ENCODE data around the gene BCL2A1.
A peak's percentile ranks its signal among the peaks of the same experiment; 100 is the strongest.
"Not testable (repeated sequence)": the region's sequence is repeated elsewhere in the genome, so short reads cannot be mapped to it uniquely, and the experiment has no call there.

The BCL2A1 gene

DNA sequence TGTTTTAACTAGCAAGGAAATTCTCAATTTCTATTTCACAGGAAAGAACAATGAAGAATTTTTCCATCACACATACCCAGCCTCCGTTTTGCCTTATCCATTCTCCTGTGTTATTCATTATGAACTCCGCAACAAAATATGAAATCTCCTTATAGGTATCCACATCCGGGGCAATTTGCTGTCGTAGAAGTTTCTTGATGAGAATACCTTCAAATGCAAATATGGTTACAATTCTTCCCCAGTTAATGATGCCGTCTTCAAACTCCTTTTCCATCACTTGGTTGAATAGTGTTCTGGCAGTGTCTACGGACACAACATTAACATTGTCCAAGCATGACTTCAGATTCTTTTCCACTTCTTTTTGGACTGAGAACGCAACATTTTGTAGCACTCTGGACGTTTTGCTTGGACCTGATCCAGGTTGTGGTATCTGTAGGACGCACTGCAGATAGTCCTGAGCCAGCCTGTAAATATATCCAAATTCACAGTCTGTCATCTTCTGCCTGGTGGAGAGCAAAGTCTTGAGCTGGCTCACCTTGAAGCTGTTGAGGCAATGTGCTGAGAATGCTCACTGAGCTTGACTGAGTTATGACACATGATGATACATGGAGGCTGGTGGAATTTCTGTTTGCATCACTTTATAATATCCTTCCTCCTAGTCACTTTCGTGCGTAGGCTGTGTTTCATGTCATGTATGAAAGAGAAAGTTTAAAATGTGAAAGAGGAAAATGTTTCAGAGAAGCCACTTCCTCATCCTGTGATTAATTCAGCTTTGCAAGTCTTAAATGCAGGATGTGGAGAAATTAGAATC lies at the start of gene BCL2A1:
TSS of gene BCL2A1 (minus strand) at position 573 of the 811 bp plus-strand sequence. CDS start at position 496, 77 bp downstream.
- TF ChIP-seq CTCF (conservative IDR thresholded peaks at IDR 0.05; ENCODE audit: low read length) = no peak
- H3K4me3 ChIP-seq (ENCODE audit: low read length) = peak within 1 kb of the TSS; percentile 7
- DNase-seq (ENCODE audit: low read depth) = peak; percentile 83

GRCh38 chr15:80020731-80021130 lies 49.7 kb upstream of the BCL2A1 start:
- no peak for DNase-seq (ENCODE audit: low read depth)
- H3K4me3 ChIP-seq (ENCODE audit: low read length) = no peak overlapping the region
- TF ChIP-seq CTCF (conservative IDR thresholded peaks at IDR 0.05; ENCODE audit: low read length) = no peak

- not testable (repeated sequence) for H3K4me3 ChIP-seq (ENCODE audit: low read length); DNase-seq (ENCODE audit: low read depth)
These were observed 49.2 kb upstream of the BCL2A1 start for GRCh38 chr15:80020149-80020548.

DNA sequence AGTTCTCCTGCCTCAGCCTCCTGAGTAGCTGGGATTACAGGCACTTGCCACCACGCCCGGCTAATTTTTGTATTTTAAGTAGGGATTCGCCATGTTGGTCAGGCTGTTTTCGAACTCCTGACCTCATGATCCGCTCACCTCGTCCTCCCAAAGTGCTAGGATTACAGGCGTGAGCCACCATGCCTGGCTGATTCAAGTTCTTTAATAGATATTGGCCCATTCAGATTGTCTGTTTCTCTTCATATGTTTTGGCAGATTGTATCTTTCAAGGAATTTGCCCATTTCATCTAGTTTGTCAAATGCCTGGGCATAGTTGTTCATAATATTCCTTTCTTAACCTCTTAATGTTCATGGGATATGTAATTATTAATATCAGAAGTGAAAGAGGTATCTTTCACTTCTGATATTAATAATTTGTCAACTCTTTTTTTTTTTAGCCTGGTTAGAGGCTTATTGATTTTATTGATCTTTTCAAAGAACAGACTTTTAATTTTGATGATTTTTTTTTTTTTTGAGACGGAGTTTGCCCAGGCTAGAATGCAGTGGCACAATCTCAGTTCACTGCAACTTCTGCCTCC lies 48.3 kb upstream of the BCL2A1 start:
- no peak for DNase-seq (ENCODE audit: low read depth)
- no peak overlapping the region for H3K4me3 ChIP-seq (ENCODE audit: low read length)
- TF ChIP-seq CTCF (conservative IDR thresholded peaks at IDR 0.05; ENCODE audit: low read length) = no peak

DNA sequence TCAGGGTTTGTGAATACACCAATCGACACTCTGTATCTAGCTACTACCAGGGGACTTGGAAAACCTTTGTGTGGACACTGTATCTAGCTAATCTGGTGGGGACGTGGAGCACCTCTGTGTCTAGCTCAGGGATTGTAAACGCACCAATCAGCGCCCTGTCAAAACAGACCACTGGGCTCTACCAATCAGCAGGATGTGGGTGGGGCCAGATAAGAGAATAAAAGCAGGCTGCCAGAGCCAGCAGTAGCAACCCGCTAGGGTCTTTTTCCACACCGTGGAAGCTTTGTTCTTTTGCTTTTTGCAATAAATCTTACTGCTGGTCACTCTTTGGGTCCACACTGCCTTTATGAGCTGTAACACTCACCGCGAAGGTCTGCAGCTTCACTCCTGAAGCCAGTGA lies 46.1 kb upstream of the BCL2A1 start:
- H3K4me3 ChIP-seq (ENCODE audit: low read length); DNase-seq (ENCODE audit: low read depth): not testable (repeated sequence)

- not testable (repeated sequence) for H3K4me3 ChIP-seq (ENCODE audit: low read length); DNase-seq (ENCODE audit: low read depth)
These were observed 45.5 kb upstream of the BCL2A1 start for GRCh38 chr15:80016506-80016905.

GRCh38 chr15:80015156-80015555 lies 44.2 kb upstream of the BCL2A1 start:
- no peak overlapping the region for H3K4me3 ChIP-seq (ENCODE audit: low read length)
- no peak for DNase-seq (ENCODE audit: low read depth)
- TF ChIP-seq CTCF (conservative IDR thresholded peaks at IDR 0.05; ENCODE audit: low read length) = no peak

DNA sequence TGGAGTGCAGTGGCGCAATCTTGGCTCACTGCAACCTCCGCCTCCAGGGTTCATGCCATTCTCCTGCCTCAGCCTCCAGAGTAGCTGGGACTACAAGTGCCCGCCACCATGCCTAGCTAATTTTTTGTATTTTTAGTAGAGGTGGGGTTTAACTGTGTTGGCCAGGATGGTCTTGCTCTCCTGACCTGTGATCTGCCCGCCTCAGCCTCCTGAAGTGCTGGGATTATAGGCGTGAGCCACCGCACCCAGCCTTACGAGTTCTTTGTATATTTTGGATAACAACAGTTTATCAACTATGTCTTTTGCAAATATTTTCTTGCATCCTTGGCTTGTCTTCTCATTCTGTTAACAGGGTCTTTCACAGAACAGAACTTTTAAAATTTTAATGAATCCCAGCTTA lies 43.2 kb upstream of the BCL2A1 start:
- not testable (repeated sequence) for DNase-seq (ENCODE audit: low read depth)

DNA sequence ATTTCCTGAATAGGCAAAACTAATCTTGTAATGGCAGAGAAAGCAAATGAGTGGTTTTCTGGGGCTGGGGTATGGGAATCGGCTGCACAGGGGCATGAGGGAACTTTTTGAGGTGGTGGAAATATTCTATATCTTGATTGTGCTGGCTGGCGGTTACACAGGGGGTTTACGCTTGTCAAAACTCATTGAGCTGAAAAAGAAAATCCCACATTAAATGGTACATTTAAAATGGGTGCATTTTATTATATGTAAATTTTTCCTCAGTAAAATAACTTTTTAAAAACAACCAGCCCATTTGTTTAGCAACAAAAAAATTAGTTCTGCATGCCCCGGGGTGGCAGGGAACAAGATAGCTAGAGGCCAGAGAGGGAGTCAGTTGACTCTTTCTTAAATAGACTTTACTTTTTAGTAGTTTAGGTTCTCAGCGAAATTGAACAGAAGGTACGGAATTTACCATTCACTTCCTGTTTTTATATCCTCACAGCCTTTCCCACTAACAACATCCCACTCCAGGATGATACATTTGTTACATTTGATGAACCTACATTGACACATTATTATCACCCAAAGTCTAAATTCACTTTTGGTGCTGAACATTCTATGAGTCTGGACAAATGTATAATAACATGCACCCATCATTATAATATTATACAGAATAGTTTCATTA lies 41.2 kb upstream of the BCL2A1 start:
- H3K4me3 ChIP-seq (ENCODE audit: low read length) = no peak overlapping the region
- TF ChIP-seq CTCF (conservative IDR thresholded peaks at IDR 0.05; ENCODE audit: low read length) = no peak
- DNase-seq (ENCODE audit: low read depth) = no peak

More for the DNA sequence above, 43.2 kb upstream of the BCL2A1 start:
- H3K4me3 ChIP-seq (ENCODE audit: low read length) = not testable (repeated sequence)

Measured in AG10803 (cell line).